Stimulated activated CD8-positive, alpha-beta memory T cell treated with anti-CD3 and anti-CD28 coated beads, Interleukin-4, amount 100 ng/mL, for 4 hours (primary cell): ENCODE data around the gene ST8SIA2.
"Not testable (repeated sequence)": the region's sequence is repeated elsewhere in the genome, so short reads cannot be mapped to it uniquely, and the experiment has no call there.

ENCODE experiments used
- DNase-seq, 2 donors: peaks; one replicate each; pipeline ENCODE4 v3.0.0-alpha.2; 2020; ENCODE audit warnings: low read depth in 2 of 2, low spot score in 1 of 2

Gene ST8SIA2

DNA sequence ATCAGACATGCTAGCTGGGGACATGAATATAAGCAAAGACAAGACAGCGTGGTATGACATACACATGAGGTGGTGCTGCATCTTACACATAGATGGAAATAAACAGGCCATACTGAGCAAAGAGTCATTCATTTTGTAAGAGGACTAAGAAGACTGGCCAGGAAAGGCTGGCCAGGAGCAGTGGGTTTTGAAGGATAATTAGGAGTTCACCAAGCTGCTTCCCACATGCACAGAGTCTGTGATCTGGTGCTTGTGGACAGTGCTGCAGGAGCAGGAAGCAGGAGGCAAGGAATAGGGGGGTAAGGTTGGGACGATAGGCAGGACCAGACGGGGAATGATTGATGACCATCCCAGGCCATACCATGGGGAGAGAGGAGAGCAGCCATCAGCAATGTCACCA, 41.5 kb downstream of the ST8SIA2 start:
- DNase-seq = no peak

DNA sequence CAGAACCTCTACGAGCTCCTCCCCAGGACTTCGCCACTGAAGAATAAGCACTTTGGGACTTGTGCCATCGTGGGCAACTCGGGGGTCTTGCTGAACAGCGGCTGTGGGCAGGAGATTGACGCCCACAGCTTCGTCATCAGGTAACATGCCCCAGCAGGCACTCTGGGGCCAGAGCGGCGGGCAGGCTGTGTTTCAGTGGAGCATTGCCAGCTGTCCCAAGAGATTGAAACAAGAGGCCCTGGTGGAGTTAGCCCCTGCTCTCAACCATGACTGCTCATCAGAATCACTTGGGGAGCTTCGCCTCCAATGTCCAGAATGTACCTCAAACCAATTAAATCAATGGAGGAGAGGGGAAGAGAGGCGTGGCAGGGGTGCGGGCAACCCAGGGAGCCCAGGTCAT, 44.8 kb downstream of the ST8SIA2 start:
- no peak for DNase-seq

DNA sequence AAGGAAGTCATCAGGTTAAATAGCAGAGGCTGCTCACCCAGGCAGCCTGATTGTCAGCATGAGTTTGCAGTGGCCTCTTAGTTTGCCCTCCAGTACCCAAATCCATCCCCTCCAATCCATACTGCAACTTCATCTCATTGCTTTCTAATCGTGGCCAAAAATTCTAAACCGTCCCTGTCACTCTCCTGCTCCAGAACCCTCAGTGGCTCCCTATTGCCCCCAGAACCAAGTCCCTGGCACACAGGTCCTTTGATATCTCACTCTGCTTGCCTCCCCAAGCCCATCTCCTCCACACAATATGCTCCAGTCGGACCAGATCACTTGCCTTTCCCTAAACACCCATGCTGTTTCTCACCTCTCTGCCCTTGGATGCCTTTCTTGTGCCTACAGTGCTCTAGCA, 49.7 kb downstream of the ST8SIA2 start:
- no peak for DNase-seq

DNA sequence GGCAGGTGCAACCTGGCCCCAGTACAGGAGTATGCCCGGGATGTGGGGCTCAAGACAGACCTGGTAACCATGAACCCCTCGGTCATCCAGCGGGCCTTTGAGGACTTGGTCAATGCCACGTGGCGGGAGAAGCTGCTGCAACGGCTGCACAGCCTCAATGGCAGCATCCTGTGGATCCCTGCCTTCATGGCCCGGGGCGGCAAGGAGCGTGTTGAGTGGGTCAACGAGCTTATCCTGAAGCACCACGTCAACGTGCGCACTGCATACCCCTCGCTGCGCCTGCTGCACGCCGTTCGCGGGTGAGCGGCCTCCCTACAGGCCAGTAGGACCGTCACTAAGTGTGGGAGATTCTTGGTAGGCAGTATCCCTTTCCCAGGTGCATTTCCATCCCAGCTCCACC, 51.0 kb downstream of the ST8SIA2 start:
- no peak for DNase-seq

DNA sequence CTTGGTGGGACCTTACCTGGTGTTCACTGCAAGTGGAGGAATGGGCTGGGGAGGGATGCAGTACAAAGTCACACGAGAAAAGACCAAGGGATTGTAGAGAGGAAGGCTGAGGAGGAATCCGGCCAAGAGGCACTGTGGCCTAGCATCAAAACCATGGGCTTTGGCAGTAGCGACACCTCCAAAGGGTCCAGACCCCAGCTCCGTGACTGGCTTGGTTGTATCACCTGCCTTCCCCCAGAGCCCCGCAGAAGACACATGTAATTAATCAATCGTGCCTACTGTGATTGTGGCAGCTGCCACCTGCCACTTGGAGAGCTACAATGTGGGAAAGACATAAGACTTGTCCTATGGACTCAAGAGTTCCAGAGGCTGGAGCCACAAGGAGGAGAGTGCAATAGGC, 54.7 kb downstream of the ST8SIA2 start:
- no peak for DNase-seq

DNA sequence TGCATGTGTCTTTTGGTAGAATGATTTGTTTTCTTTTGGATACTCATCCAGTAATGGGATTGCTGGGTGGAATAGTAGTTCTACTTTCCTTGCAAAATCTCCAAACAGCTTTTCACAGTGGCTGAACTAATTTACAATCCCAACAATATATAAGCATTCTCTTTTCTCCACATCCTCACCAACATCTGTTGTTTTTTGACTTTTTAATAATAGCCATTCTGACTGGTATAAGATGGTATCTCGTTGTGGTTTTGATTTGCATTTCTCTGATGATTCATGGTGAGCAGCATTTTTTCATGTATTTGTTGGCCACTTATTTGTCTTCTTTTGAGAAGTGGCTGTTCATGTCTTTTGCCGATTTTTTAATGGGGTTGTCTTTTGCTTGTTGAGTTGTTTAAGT, 55.8 kb downstream of the ST8SIA2 start:
- no peak for DNase-seq

DNA sequence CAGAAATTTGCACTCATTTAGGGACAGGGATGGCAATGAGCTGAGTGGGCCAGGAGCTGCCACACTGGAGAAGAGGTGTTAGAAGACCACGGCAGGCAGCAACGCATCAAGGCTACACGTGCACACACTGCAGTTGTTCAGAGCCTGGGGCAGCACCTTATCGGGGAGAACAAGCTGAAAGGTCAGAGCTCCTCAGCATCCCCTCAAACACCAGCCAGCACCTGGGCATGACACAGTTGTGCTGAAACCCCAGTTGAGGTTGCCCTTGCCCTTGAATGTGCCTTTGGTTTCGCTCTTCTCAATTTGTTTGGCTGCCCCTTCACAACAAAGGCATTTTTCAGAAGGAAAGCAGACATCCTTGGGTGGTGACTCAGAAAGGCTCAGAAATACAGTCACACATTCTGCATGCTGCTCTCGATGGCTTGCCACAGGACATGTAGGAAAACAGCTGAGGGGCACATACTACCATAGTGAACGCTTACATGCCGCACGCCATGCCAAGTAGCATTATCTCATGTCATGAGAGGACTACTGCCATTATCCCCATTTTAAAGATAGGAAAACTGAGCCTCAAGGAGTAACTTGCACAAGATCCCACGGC, 57.6 kb downstream of the ST8SIA2 start:
- no peak for DNase-seq

DNA sequence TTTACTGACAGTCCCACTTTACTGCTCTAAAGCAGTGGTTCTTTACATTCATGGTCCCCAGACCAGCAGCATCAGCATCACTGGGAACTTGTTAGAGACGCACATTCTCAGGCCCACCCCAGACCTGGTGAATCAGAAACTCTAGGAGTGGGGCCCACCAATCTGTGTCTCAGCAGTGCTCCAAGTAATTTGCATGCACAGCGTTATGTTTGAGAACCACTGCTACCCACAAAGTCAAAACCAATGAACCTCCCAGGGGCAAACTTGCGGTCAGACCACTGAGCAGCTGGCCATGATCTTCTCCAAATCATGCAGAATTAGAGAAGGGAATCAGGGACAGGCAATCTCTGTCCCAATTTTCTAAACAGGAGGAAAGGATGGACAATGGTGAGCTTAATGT, 58.5 kb downstream of the ST8SIA2 start:
- DNase-seq = no peak

DNA sequence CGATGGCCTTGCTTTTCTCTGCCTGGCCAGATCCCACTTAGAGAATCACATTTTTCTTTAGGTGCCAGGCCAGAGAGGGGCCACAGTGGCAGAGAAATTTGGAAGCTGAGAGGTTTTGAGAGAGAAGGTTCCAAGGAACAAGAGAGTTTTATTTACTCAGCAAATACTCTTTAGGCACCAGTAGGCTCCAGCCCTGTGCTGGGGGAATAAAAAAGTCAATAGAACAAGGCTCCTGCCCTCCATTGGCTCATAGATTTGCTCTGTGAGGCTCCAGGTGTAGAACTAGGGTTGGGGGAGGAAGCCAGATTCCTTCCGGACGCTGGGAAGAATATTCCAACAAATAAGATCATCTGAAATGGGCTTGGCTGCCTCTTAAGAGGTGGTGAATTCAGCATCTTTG, 59.9 kb downstream of the ST8SIA2 start:
- no peak for DNase-seq

DNA sequence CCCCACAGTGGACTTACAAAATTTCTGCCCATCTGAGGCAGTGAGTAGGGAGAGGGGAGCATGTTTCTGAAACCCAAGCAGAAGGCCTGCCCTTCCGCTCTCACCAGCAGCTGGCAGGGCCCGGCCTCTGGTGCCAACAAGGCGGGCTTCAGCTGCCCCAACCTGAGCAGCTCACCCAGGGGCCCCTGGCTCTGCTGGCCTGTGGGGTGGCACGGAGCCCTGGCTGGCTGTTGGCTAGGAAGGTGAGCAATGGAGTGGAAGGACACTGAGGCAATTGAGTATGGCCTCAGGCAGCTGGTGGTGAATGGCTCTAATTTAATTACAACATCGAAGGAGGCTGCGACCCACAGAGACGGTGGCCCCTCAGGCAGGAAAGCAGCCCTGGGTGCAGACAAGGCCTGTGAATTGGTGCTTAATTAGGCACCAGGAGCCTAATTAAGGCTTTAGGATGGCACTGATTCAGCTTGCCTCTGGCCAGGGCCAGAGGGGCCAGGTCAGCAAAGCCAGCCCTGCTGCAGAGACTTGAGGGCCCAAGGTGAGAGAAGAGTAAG, 60.9 kb downstream of the ST8SIA2 start:
- DNase-seq = no peak

DNA sequence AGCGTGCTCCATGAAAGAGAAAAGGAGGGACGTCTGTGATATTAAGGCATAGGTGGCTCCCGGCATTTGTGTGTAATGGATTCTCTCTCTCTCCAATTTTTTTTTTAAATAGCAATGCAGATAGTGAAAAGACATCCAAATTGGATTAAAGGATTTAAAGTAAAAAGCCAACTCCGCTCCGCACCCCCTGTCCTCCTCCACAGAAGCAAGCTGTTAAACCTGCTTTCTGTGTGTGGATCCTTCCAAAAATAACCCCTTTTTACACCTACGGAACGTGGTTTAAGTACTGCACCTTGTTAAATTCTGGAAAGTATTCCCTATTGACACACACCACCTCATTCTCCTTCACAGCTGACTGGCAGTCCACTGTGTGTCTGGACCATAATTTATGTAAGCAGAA, 61.6 kb downstream of the ST8SIA2 start:
- DNase-seq = no peak

DNA sequence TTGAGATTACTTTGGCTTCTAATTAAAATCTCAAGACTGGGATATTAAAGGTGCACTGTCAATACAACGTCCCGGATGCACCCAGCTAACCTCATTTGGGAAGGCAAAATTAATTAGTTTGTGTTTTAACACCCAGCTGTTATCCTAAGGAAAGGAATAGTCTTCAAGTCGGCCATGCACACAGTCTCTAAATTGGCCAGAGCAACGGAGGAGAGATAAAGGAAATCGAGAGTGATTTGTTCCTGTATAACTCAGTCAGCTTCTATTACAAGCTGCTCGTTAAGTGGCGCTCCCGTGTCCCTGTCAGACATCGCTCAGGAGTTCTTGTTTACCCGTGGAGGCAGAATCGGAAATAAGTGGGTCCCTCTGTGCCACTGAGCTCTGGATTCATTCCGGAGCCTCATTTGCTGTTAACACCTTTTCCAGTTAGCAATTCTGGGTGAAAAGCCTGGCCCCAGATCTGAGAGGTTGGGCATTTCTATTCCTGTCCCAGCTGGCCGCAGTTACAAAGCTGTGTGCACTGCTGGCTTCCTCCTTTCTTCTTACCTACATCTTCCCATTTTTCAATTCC, 63.9 kb downstream of the ST8SIA2 start:
- no peak for DNase-seq

DNA sequence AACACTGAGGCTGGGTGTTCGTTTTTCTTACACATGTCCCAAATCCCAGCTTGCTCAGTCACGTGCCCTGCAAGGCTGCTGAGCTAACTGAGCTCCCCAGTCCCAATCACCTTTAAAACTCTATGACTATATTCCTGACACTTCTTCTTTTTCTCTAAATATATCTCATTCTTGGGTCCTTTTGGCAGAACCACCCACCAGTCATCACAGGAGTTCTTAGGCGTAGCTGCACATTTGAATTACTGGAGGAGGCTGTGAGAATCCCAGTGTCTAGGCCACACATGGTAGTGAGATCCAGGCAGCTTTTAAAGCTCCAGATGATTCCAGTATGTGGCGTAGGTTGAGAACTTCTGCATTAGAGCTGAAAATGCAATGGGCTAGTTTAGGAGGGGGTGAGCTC, 66.3 kb downstream of the ST8SIA2 start:
- DNase-seq = no peak

DNA sequence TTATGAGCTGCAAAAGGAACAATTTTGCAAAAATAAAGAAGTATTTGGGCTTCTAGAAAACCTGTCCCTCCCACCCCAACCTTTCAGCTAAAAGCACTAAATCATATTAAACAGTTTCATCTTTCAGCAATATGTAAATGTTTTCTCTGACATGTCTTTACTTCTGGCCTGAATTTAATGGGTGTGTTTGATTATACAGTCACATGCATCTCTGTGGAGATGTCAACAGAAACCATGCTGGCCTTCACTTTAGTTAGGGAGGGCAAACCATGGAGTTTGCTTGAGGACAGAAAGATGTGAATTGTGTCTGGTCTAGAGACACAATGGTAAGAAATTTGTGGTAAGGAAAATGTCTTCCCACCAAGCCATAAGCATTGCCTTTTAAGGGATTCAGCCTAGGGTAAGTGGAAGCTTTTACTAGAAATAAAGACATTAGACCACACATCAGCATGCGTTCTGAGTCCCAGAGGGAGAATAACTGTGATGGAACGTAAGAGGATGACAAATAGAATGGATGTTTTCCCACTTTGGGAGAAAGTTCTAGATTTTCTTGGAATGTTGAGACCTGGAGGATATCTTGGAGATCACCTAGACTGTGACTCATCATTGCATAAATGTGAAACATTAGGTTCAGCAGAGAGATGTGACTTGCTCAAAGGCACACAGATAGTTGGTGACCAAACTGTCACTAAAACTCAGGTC, 68.9 kb downstream of the ST8SIA2 start:
- DNase-seq = no peak

DNA sequence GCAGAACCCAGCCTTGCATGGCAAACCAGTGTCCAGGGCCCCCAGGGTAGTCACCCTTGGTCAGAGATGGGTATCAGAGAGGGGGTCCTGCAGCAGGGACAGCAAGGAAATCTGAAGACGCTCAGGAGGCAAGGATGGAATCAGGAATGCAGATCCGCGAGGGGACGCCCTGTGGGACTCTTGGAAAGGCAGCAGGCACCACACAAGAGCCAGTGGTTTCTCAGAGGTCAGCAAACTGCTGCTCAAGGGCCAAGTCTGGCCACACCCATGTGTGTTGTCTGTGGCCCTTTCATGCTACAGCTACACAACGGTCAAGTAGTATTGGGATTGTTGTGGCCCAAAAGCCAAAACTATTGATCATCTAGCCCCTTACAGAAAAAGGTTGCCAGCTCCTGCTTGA, 69.7 kb downstream of the ST8SIA2 start:
- DNase-seq = no peak

DNA sequence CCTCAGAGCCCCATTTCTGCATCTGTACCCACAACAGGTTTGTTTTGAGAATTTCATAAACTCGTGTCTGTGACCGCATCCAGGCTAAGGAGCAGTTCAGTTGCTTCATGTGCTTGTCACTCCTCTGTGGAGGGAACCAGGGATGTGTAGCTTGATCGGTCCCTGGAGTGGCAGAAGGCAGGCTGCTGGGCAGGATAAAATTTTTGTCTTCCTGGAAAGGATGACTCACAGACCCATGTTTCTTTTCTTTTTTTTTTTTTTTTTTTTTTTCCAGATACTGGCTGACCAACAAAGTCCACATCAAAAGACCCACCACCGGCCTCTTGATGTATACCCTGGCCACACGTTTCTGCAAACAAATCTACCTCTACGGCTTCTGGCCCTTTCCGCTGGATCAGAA, 70.1 kb downstream of the ST8SIA2 start:
- no peak for DNase-seq

DNA sequence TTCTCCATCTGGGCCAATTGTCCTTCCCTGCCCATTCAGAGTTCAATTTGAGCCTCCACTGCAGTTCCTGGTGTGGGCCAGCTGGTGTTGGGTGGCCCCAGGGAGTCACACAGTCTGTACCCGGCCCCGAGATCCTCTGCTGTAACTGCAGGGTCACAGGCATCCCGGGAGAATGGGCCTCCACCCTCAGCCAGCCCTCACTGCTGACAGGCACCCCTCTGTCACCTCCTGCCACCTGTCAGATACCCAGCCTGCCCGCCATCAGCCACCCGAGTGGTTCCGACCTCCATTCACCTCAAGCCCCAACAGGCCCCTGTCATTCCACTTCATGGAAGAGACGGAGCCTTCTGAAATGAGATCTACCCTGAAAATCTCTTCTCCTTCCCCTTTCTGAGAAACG, 73.2 kb downstream of the ST8SIA2 start:
- no peak for DNase-seq

DNA sequence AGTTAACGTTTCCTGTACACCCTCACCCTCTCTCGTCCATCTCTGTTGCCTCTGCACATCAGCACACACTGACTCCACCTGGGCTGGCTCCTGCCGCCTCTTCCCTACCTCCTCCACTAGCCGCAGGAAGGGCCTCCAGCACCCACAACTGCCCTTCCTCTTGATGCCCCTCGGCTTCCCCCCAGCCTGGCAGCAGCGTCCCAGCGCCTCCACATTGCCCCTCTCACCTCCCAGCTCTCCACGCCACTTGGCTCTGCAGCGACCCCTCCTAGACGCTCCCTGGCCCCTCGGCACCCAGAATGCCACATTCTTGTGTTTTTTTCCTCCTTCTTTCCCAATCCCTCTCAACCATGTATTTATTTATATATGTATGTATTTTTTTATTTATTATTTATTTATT, 73.6 kb downstream of the ST8SIA2 start:
- DNase-seq = no peak

DNA sequence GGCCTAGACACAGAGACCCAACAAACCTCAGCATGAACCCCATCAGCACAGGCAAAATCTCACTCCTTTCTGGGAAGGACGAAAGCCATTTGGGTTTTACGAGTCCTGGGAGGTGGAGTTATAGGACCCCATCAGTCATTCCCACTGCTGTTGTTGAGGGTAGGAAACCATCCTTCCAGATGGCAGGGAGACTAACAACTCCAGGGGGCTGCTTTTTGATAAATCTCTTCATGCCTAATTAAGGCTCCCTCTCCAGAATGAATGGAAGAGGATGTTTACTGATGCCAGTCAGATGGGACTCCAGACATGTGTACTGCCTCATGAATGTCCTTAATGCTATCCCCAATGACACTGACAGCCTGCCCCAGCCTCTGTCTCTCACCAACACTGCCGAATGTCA, 75.3 kb downstream of the ST8SIA2 start:
- DNase-seq = no peak

DNA sequence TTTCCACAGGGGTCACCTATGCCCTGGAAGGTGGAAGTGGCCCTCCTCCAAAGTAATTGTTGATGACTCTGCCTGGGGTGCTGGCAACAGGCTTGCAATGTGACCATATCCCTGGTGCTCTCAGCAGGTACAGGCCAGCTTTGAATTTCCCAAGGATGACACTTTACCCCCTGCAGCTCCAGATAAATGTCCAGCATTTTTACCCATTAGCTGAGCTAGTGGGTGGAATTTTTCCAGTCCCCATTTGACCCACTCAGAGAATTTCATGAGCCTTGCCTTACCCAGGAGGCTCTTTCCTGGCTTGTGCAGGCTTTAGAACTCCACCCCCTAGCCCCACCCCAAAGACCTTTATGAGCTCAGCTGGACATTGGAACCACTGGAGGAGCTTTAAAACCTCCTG, 77.6 kb downstream of the ST8SIA2 start:
- no peak for DNase-seq

DNA sequence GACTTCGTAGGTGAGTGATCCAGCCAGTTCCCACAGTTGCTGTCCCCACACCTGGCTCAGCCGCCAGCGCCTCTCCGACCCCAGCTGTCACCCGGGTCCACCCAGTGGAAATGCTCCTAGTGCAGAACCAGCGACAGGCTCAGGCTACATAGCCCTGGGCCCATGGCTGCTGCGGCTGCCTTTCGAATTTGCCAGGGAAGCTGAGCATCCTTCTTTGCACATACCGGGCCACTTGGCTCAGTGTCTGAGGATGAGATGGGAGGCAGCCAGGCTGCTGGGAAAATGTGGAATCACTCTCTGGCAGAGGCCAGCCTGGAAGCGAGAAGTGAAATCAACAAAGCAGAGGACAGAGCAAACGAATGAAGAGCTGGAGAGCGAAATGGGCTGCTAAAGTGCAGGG, 80.1 kb downstream of the ST8SIA2 start:
- no peak for DNase-seq

DNA sequence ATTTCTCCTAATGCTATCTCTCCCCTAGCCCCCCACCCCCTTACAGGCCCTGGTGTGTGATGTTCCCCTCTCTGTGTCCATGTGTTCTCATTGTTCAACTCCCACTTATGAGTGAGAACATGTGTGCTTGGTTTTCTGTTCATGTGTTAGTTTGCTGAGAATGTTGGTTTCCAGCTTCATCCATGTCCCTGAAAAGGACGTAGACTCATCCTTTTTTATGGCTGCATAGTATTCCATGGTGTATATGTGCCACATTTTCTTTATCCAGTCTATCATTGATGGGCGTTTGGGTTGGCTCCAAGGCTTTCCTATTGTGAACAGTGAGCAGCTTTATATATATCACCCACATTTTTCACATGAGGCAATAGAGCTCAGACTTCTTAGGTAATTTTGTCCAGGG, 86.0 kb downstream of the ST8SIA2 start:
- DNase-seq = not testable (repeated sequence)

DNA sequence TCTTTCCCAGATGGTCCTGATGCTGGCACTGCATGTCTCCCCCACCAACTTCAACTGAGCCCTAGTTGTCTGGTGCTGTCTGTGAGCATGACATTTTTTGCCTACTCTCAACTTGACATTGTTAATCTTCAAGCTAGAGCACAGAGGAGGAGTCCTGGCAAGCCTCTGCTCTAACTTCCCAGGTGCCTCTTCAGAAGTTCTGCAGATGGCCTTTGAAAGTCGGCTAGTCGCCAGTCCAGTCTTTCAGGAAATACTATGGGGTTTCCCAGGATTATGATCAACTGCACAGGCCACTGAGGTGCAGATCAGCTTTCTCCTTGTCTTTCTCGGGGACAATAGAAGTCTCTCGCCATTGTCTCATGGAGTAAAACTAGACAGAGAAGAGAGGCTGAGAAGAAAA, 86.7 kb downstream of the ST8SIA2 start:
- no peak for DNase-seq
